ENCODE results near the gene CSRP3. TPM values are rescaled to one million over a fixed set of nuclear protein-coding genes. Genes with fewer than 3 reads are reported as not detected.
A peak's percentile ranks its signal among the peaks of the same experiment; 100 is the strongest.

Gene CSRP3
- total RNA-seq, 1 experiment from 2014 or later = not detected

- ChIA-PET CTCF (no interaction called here), POLR2A (ENCODE audit: unreplicated experiment) (interaction anchor here (0.8 kb wide), 1 partner anchor 11 kb away, joined by 13 read pairs; no protein-coding TSS in a partner anchor)
- TF ChIP-seq EZH2 (IDR thresholded peaks at IDR 0.05; ENCODE audit: low read depth) (no peak), CTCF (conservative IDR thresholded peaks at IDR 0.05) (no peak)
- H3K4me1 ChIP-seq (replicated peaks; ENCODE audit: insufficient read depth) = no peaks in the 10 kb centered on the region
- H3F3A ChIP-seq (ENCODE audit: insufficient read depth, low read depth) = no peaks in the 10 kb centered on the region
- no peak overlapping the region for H3K4me2 ChIP-seq
- intact Hi-C loops (cut with micrococcal nuclease; ENCODE audit: unreplicated experiment) = no loop called here
- no peak overlapping the region for H2AFZ ChIP-seq
- no peak overlapping the region for H3K4me3 ChIP-seq
- H3K27ac ChIP-seq = no peak overlapping the region
- peaks cover 23% of the 10 kb centered on the region for H3K36me3 ChIP-seq (ENCODE audit: low read depth)
- no peak for DNase-seq
- no peaks in the 10 kb centered on the region for H3K9me3 ChIP-seq (ENCODE audit: insufficient read depth, low read depth)
- TSS peak; percentile 2 for BruUV-seq (replicated peaks)
- H3K9me2 ChIP-seq (ENCODE audit: insufficient read depth) = no peaks in the 10 kb centered on the region
- H4K20me1 ChIP-seq (ENCODE audit: insufficient read depth) = no peaks in the 10 kb centered on the region
- H3K79me2 ChIP-seq (ENCODE audit: low read depth) = no peaks in the 10 kb centered on the region
- H3K27me3 ChIP-seq (ENCODE audit: insufficient read depth, low read depth) = no peaks in the 10 kb centered on the region
Observed at GRCh38 chr11:19225123-19225522, 23.3 kb upstream of the CSRP3 start.

- Histone ChIP-seq H3K4me3 (no peak overlapping the region), H3K9me2 (ENCODE audit: insufficient read depth) (no peaks in the 10 kb centered on the region; the same call in 1 of the 2 replicates), H3K27ac (no peak overlapping the region), H3K9me3 (ENCODE audit: insufficient read depth, low read depth) (no peaks in the 10 kb centered on the region), H3K79me2 (ENCODE audit: low read depth) (no peaks in the 10 kb centered on the region), H3K36me3 (ENCODE audit: low read depth) (peaks cover 11% of the 10 kb centered on the region; the same call in 1 of the 2 replicates), H3K4me1 (replicated peaks; ENCODE audit: insufficient read depth) (no peaks in the 10 kb centered on the region), H3F3A (ENCODE audit: insufficient read depth, low read depth) (no peaks in the 10 kb centered on the region), H4K20me1 (ENCODE audit: insufficient read depth) (no peaks in the 10 kb centered on the region), H3K4me2 (no peak overlapping the region), H3K27me3 (ENCODE audit: insufficient read depth, low read depth) (no peaks in the 10 kb centered on the region), H2AFZ (no peak overlapping the region)
- intact Hi-C loops (cut with micrococcal nuclease; ENCODE audit: unreplicated experiment) = no loop called here
- ChIA-PET CTCF (interaction anchor here (0.7 kb wide), 1 partner anchor 136 kb away, joined by 4 read pairs; no protein-coding TSS in a partner anchor), POLR2A (ENCODE audit: unreplicated experiment) (interaction anchor here (0.9 kb wide), 1 partner anchor 1012 kb away, joined by 8 read pairs; no protein-coding TSS in a partner anchor)
- TF ChIP-seq EZH2 (IDR thresholded peaks at IDR 0.05; ENCODE audit: low read depth) (no peak), CTCF (conservative IDR thresholded peaks at IDR 0.05) (no peak)
- BruUV-seq (replicated peaks) = no TSS peak
- no peak for DNase-seq
Observed at GRCh38 chr11:19220903-19221724, 19.3 kb upstream of the CSRP3 start.

GRCh38 chr11:19218786-19219460, 17.1 kb upstream of the CSRP3 start:
- ChIA-PET CTCF (no interaction called here), POLR2A (ENCODE audit: unreplicated experiment) (interaction anchor here (0.5 kb wide), 1 partner anchor 13 kb away, joined by 5 read pairs; no protein-coding TSS in a partner anchor)
- no peak for TF ChIP-seq EZH2 (IDR thresholded peaks at IDR 0.05; ENCODE audit: low read depth)
- TF ChIP-seq CTCF (conservative IDR thresholded peaks at IDR 0.05) = no peak
- H3K4me1 ChIP-seq (replicated peaks; ENCODE audit: insufficient read depth) = no peaks in the 10 kb centered on the region
- no peaks in the 10 kb centered on the region for H4K20me1 ChIP-seq (ENCODE audit: insufficient read depth)
- H3K27ac ChIP-seq = no peak overlapping the region
- no peaks in the 10 kb centered on the region for H3F3A ChIP-seq (ENCODE audit: insufficient read depth, low read depth)
- no peaks in the 10 kb centered on the region; the same call in 1 of the 2 replicates for H3K9me2 ChIP-seq (ENCODE audit: insufficient read depth)
- H2AFZ ChIP-seq = no peak overlapping the region
- no peak overlapping the region for H3K4me2 ChIP-seq
- no peak overlapping the region for H3K4me3 ChIP-seq
- H3K27me3 ChIP-seq (ENCODE audit: insufficient read depth, low read depth) = no peaks in the 10 kb centered on the region
- no peaks in the 10 kb centered on the region for H3K79me2 ChIP-seq (ENCODE audit: low read depth)
- no peaks in the 10 kb centered on the region for H3K36me3 ChIP-seq (ENCODE audit: low read depth)
- DNase-seq = no peak
- no TSS peak for BruUV-seq (replicated peaks)
- H3K9me3 ChIP-seq (ENCODE audit: insufficient read depth, low read depth) = no peaks in the 10 kb centered on the region
- intact Hi-C loops (cut with micrococcal nuclease; ENCODE audit: unreplicated experiment) = no loop called here
